HUDEP-2 (cell line): ENCODE data around the gene CMKLR1.

Experiments
- DNase-seq, 76 experiments: peaks; one replicate each; lab custom pipeline; 2025; ENCODE audit not compliant: unreplicated experiment in 76 of 76; lab: John Stamatoyannopoulos, UW

Gene CMKLR1

GRCh38 chr12:108338915-108339657 is at the start of gene CMKLR1:
TSS of gene CMKLR1 (minus strand) at chr12:108339311. CDS start at chr12:108293591, 45,720 bp downstream.
- DNase-seq, result peak in 10 of 76 experiments; percentile 1 to 36 (median 12)

- no peak for DNase-seq
Observed at GRCh38 chr12:108387771-108388170, 48.7 kb upstream of the CMKLR1 start.

- DNase-seq, result no peak
Observed at GRCh38 chr12:108386709-108387360, 47.7 kb upstream of the CMKLR1 start.

- no peak for DNase-seq
Observed at GRCh38 chr12:108382437-108382801, 43.3 kb upstream of the CMKLR1 start.

GRCh38 chr12:108381787-108382436 is 42.8 kb upstream of the CMKLR1 start:
- peak in 2 of 76 experiments; percentile 7 to 9 for DNase-seq

GRCh38 chr12:108380382-108380781 is 41.3 kb upstream of the CMKLR1 start:
- DNase-seq, result no peak

GRCh38 chr12:108379823-108380222 is 40.7 kb upstream of the CMKLR1 start:
- DNase-seq, result no peak

- DNase-seq, result no peak
Observed at GRCh38 chr12:108378926-108379325, 39.8 kb upstream of the CMKLR1 start.

- no peak for DNase-seq
Observed at GRCh38 chr12:108377260-108377659, 38.1 kb upstream of the CMKLR1 start.

- DNase-seq, result no peak
Observed at GRCh38 chr12:108375986-108376663, 37.0 kb upstream of the CMKLR1 start.

GRCh38 chr12:108374596-108375320 is 35.6 kb upstream of the CMKLR1 start:
- no peak for DNase-seq

- DNase-seq, result no peak
Observed at GRCh38 chr12:108373111-108373510, 34.0 kb upstream of the CMKLR1 start.

- DNase-seq, result peak in 23 of 76 experiments; percentile 3 to 58 (median 18)
Observed at GRCh38 chr12:108371801-108372344, 32.8 kb upstream of the CMKLR1 start.

GRCh38 chr12:108370415-108370814 is 31.3 kb upstream of the CMKLR1 start:
- peak in 12 of 76 experiments; percentile 4 to 42 (median 15) for DNase-seq

- no peak for DNase-seq
Observed at GRCh38 chr12:108369736-108370396, 30.8 kb upstream of the CMKLR1 start.

GRCh38 chr12:108368089-108368488 is 29.0 kb upstream of the CMKLR1 start:
- DNase-seq, result no peak

GRCh38 chr12:108367436-108367835 is 28.3 kb upstream of the CMKLR1 start:
- no peak for DNase-seq

GRCh38 chr12:108365324-108365723 is 26.2 kb upstream of the CMKLR1 start:
- no peak for DNase-seq

GRCh38 chr12:108364879-108365278 is 25.8 kb upstream of the CMKLR1 start:
- DNase-seq, result no peak

- no peak for DNase-seq
Observed at GRCh38 chr12:108363565-108363964, 24.5 kb upstream of the CMKLR1 start.
